K562 (cell line): ENCODE results near the gene PRPSAP1. TPM values are rescaled to one million over a fixed set of nuclear protein-coding genes. Genes with fewer than 3 reads are reported as not detected.

ENCODE experiments used
- ATAC-seq: fragments of 200-7000 bp; cut with Tn5 transposase; 3 replicates; pipeline ENCODE4 v1.9.1; 2020; ENCODE audit warnings: moderate library complexity
- BruUV-seq: library from RNA; stranded (reverse); fragments of 400-500 nt; replicated peaks from 2 replicates; lab custom pipeline; 2021; lab: Mats Ljungman, UMichigan
- CTCF ChIA-PET: fragments of 300-600 bp; formaldehyde crosslinking; extraction: SDS; loops from one replicate; lab custom pipeline; 2021; ENCODE audit warnings: low intra/inter-chr PET ratio; lab: Yijun Ruan, JAX
- POLR2A ChIA-PET: fragments of 300-600, 350-650 bp; sonication (Branson Sonifier 250); formaldehyde crosslinking; extraction: SDS; loops from one replicate; lab custom pipeline; 2021; ENCODE audit warnings: antibody characterized with exemption, inconsistent platforms; lab: Yijun Ruan, JAX
- DNase-seq, 4 experiments: peaks; one replicate each; pipeline versions ENCODE4 v3.0.0 to v3.0.0-alpha.2; 2011 to 2018; ENCODE audit warnings: low spot score in 3 of 4, mixed read lengths in 3 of 4; ENCODE audit errors: extremely low read depth in 1 of 4
- FAIRE-seq: peaks from 2 replicates; lab custom pipeline; 2011; peaks lifted over from hg19 to GRCh38; lab: Jason Lieb, UNC
- H2AFZ ChIP-seq: 2 replicates; pipeline ENCODE4 v1.6.0; 2011; ENCODE audit warnings: low read depth, low read length, control low read depth, inconsistent platforms
- H3K27ac ChIP-seq: fragments of 200-600 bp; 3 replicates; pipeline ENCODE4 v1.8.0; 2011; ENCODE audit warnings: low read depth, mild to moderate bottlenecking, control low read depth, inconsistent platforms, low read length, moderate library complexity, mixed read lengths; ENCODE audit errors: extremely low read depth
- H3K27me3 ChIP-seq, 2 experiments: fragments of 300-600 bp in 1 of 2; 2 replicates in 1 of 2; 3 replicates in 1 of 2; pipeline versions ENCODE4 v1.6.0 to v1.8.0; 2011; ENCODE audit warnings: inconsistent platforms in 2 of 2, low read length in 2 of 2, mild to moderate bottlenecking in 1 of 2, mixed read lengths in 1 of 2, moderate library complexity in 1 of 2; ENCODE audit not compliant: control insufficient read depth in 2 of 2, insufficient read depth in 2 of 2
- H3K36me3 ChIP-seq: fragments of 300-600 bp; 3 replicates; pipeline ENCODE4 v1.8.0; 2011; ENCODE audit warnings: mild to moderate bottlenecking, low read length, inconsistent platforms; ENCODE audit not compliant: control insufficient read depth, insufficient read depth
- H3K4me1 ChIP-seq, 2 experiments: fragments of 200-600 bp in 1 of 2; replicated peaks in 1 of 2; 2 replicates in 1 of 2; 3 replicates in 1 of 2; pipeline versions ENCODE4 v1.5.1 to v1.8.0; 2011; ENCODE audit warnings: inconsistent platforms in 2 of 2, low read length in 2 of 2, mild to moderate bottlenecking in 1 of 2, mixed read lengths in 1 of 2, moderate library complexity in 1 of 2; ENCODE audit not compliant: control insufficient read depth in 2 of 2, insufficient read depth in 2 of 2
- H3K4me2 ChIP-seq: 2 replicates; pipeline ENCODE4 v1.6.1; 2011; ENCODE audit warnings: low read length, control low read depth, inconsistent platforms, mixed read lengths; ENCODE audit not compliant: insufficient read depth
- H3K4me3 ChIP-seq: fragments of 200-600 bp; sonication (generic), shearing (Covaris generic); 2 replicates; pipeline ENCODE4 v1.5.1; 2016; ENCODE audit warnings: control low read depth, inconsistent platforms
- H3K79me2 ChIP-seq: fragments of 200-600 bp; 3 replicates; pipeline ENCODE4 v1.8.0; 2011; ENCODE audit warnings: low read length, inconsistent platforms; ENCODE audit not compliant: control insufficient read depth, insufficient read depth
- H3K9ac ChIP-seq, 2 experiments: 2 replicates each; pipeline versions ENCODE4 v1.6.0 to v1.6.1; 2011; ENCODE audit warnings: low read depth in 2 of 2, low read length in 2 of 2, control low read depth in 1 of 2, inconsistent platforms in 1 of 2, mild to moderate bottlenecking in 1 of 2, mixed read lengths in 1 of 2; ENCODE audit not compliant: insufficient read depth in 1 of 2
- H3K9me1 ChIP-seq: one replicate; pipeline ENCODE4 v1.6.0; 2011; ENCODE audit warnings: inconsistent platforms, mild to moderate bottlenecking, low read length, moderate library complexity; ENCODE audit not compliant: control insufficient read depth, insufficient read depth
- H3K9me3 ChIP-seq: replicated peaks from 2 replicates; pipeline ENCODE4 v1.5.1; 2011; ENCODE audit warnings: low read depth, low read length, inconsistent platforms; ENCODE audit not compliant: control insufficient read depth, insufficient read depth
- H4K20me1 ChIP-seq: replicated peaks from 2 replicates; pipeline ENCODE4 v1.6.1; 2011; ENCODE audit warnings: low read length, inconsistent platforms, mixed read lengths; ENCODE audit not compliant: control insufficient read depth, insufficient read depth
- DNMT1 ChIP-seq: fragments of 450-650 bp; IDR thresholded peaks from 2 replicates; pipeline ENCODE4 v1.6.1; 2016; ENCODE audit warnings: antibody characterized with exemption, mild to moderate bottlenecking
- NCOA4 ChIP-seq: fragments of 450-650 bp; IDR thresholded peaks from 2 replicates; pipeline ENCODE4 v1.6.1; 2018; ENCODE audit warnings: mild to moderate bottlenecking; ENCODE audit not compliant: partially characterized antibody
- NFXL1 ChIP-seq: fragments of 450-650 bp; formaldehyde crosslinking; IDR thresholded peaks from 2 replicates; pipeline ENCODE4 v1.4.0; 2021; ENCODE audit warnings: mild to moderate bottlenecking
- RBBP5 ChIP-seq: fragments of 200-600 bp; sonication (generic); IDR thresholded peaks from 2 replicates; pipeline ENCODE4 v1.6.1; 2012; ENCODE audit warnings: borderline replicate concordance, mild to moderate bottlenecking, low read length, control low read depth, inconsistent platforms; ENCODE audit not compliant: insufficient read depth, poor library complexity, severe bottlenecking
- ZNF134 ChIP-seq: fragments of 250-450 bp; sonication (Bioruptor Pico); conservative IDR thresholded peaks from 2 replicates; pipeline ENCODE4 v1.4.0; 2020
- ZZZ3 ChIP-seq: fragments of 450-650 bp; IDR thresholded peaks from 2 replicates; pipeline ENCODE4 v1.6.1; 2016; ENCODE audit warnings: antibody characterized with exemption, mild to moderate bottlenecking, moderate library complexity
- WGBS: fragments of 100-300 bp; shearing (Covaris generic); methylation state at CpG from one replicate; pipeline ENCODE4 v1.1.6; 2016; ENCODE audit warnings: low coverage, mixed read lengths; ENCODE audit not compliant: insufficient coverage; ENCODE audit errors: missing lambda C conversion rate; 5-methylcytosine and 5-hydroxymethylcytosine counted together
- in situ Hi-C: fragments of 300-500 bp; cut with MboI; formaldehyde crosslinking; loops from 4 replicates; pipeline ENCODE4 v1.15.0; 2018; ENCODE audit warnings: inconsistent platforms, mixed read lengths
- intact Hi-C: fragments of 100-400 bp; cut with micrococcal nuclease; formaldehyde crosslinking; loops from 2 replicates; pipeline ENCODE4 v1.14.2; 2022
- polyA plus RNA-seq, 8 experiments: library from polyadenylated mRNA; depleted of rRNA in 4 of 8; stranded (reverse) in 5 of 8; unstranded in 3 of 8; fragments of >200 nt; fragmentation: Nextera tagmentation in 2 of 8; fragmentation: Illumina TruSeq in 1 of 8; extraction: Ambion mirVana in 2 of 8; extraction: Trizol in 1 of 8; gene quantifications; 2 replicates each; pipeline versions ENCODE4 v1.2.1 to v1.2.3, GENCODE V29; 2011 to 2014; ENCODE audit warnings: inconsistent platforms in 1 of 8, missing spikeins in 1 of 8
- total RNA-seq, 7 experiments: library from RNA; depleted of rRNA in 6 of 7; stranded (reverse); fragments of >200 nt in 6 of 7; fragmentation: Illumina TruSeq in 2 of 7; extraction: Trizol in 2 of 7; gene quantifications; 2 replicates each; pipeline versions ENCODE4 v1.2.1 to v1.2.3, GENCODE V29; 2011 to 2021; ENCODE audit warnings: low replicate concordance in 1 of 7
- TF ChIP-seq, protein P1 (sequence below): fragments of 450-650 bp; IDR thresholded peaks from 2 replicates; pipeline ENCODE4 v1.6.1; 2018; ENCODE audit not compliant: partially characterized antibody

The PRPSAP1 gene
- total and polyA plus RNA-seq, 9 of the 15 experiments (the other 6 are each of a cell fraction or from before 2014, with no cell fraction given), result 21.9 to 77.1 (median 40.8) TPM

DNA sequence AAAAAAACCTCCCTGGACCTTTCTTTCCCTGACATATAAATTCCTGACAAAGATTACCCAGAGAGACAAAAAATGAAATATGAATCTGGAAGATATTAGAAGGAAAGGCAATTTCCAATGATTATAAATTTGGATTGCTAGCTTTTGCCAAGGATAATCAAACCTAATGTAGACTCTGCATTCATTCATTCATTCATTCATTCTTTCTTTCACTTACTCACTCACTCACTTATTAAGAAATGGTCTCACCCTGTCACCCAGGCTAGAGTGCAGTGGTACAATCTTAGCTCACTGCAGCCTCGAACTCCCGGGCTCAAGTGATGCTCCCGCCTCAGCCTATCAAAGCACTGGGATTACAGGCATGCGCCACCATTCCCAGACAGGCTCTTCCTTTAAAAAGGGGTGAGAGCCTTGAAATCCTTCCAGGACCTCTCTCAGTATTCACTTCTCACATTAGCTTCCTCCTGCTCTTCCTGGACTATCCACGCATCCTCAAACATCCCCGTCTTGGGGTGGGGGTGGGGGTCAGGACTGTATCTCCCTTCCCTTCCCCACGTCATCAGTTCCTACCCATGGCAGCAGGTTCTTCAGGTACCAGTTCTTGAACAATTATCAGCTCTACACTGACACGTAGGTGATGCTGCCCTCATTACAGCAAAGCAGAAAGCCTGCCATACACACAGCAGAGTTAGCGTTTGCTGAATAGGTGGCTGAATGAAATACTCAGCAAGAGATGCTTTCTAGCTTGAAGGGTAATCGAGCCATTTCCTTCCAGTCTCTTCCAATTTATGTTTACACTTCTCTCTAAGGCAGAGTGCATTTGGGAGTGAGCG, 19.8 kb downstream of the PRPSAP1 start (continued):
- TF ChIP-seq, protein P1, sequence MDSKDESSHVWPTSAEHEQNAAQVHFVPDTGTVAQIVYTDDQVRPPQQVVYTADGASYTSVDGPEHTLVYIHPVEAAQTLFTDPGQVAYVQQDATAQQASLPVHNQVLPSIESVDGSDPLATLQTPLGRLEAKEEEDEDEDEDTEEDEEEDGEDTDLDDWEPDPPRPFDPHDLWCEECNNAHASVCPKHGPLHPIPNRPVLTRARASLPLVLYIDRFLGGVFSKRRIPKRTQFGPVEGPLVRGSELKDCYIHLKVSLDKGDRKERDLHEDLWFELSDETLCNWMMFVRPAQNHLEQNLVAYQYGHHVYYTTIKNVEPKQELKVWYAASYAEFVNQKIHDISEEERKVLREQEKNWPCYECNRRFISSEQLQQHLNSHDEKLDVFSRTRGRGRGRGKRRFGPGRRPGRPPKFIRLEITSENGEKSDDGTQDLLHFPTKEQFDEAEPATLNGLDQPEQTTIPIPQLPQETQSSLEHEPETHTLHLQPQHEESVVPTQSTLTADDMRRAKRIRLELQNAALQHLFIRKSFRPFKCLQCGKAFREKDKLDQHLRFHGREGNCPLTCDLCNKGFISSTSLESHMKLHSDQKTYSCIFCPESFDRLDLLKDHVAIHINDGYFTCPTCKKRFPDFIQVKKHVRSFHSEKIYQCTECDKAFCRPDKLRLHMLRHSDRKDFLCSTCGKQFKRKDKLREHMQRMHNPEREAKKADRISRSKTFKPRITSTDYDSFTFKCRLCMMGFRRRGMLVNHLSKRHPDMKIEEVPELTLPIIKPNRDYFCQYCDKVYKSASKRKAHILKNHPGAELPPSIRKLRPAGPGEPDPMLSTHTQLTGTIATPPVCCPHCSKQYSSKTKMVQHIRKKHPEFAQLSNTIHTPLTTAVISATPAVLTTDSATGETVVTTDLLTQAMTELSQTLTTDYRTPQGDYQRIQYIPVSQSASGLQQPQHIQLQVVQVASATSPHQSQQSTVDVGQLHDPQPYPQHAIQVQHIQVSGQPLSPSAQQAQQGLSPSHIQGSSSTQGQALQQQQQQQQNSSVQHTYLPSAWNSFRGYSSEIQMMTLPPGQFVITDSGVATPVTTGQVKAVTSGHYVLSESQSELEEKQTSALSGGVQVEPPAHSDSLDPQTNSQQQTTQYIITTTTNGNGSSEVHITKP, result peak; percentile 78
- no peak for TF ChIP-seq NCOA4
- TF ChIP-seq, all 486 proteins: peak for 2

DNA sequence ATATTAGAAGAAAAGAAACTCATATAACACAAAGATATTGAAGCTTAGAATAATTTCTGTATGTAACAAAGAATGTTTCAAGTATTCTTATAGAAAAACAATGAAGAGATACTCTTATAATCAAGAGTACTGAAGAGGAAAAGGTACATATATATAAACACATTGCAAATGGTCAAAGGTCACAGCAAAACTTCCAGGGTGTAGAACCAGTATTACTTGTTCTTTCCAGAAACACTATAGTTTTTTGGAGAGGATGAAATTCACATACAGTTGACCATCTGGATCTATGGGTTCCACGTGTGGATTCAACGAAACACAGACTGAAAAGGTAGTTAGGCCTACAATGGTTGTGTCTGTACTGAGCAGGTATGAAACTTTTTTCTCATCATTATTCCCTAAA, 22.6 kb downstream of the PRPSAP1 start:
- CTCF ChIA-PET, result no interaction called here
- Histone ChIP-seq H3K79me2 (no peaks in the 10 kb centered on the region), H3K36me3 (peaks cover 56% of the 10 kb centered on the region)

More for the DNA sequence above, 22.6 kb downstream of the PRPSAP1 start:
- Histone ChIP-seq H3K4me2 (no peak overlapping the region), H3K4me1 (no peaks in the 10 kb centered on the region; a peak in 2 of 5 replicates), H4K20me1 (no peaks in the 10 kb centered on the region), H3K27me3 (no peaks in the 10 kb centered on the region), H3K9ac (no peak overlapping the region), H3K9me1 (no peaks in the 10 kb centered on the region), H3K27ac (no peak overlapping the region), H3K4me3 (no peak overlapping the region), H3K9me3 (no peaks in the 10 kb centered on the region), H2AFZ (no peak overlapping the region)
- no peak for TF ChIP-seq ZZZ3
- TF ChIP-seq DNMT1, result no peak
- TF ChIP-seq RBBP5, result no peak
- TF ChIP-seq ZNF134 (CRISPR knock-in tag), result no peak
- no peak for TF ChIP-seq NFXL1 (CRISPR knock-in tag)
- no TSS peak for BruUV-seq
- no peak for FAIRE-seq
- DNase-seq, result no peak
- intact Hi-C loops (no loop called here), in situ Hi-C loops (no loop called here)
- POLR2A ChIA-PET, result interaction anchor here (1.1 to 1.9 kb wide), 4 partner anchors 15 to 23 kb away, joined by 3 to 10 read pairs (median 7); partner anchors contain the start of gene PRPSAP1
- no peak for ATAC-seq
- 93% methylated on average over 2 of the region's 2 CpGs for WGBS
